IPS-20b (cell line): ENCODE measurements around the gene LPP.

Experiments
- H3K27ac ChIP-seq: one replicate; pipeline ENCODE4 v1.5.1; 2013; ENCODE audit warnings: low read length
- H3K27me3 ChIP-seq: 2 replicates; pipeline ENCODE4 v1.6.1; 2013; ENCODE audit warnings: mild to moderate bottlenecking, low read length, inconsistent platforms; ENCODE audit not compliant: insufficient read depth
- H3K36me3 ChIP-seq: 2 replicates; pipeline ENCODE4 v1.6.1; 2013; ENCODE audit warnings: low read depth, mild to moderate bottlenecking, inconsistent platforms, low read length, moderate library complexity; ENCODE audit not compliant: insufficient read depth
- H3K4me1 ChIP-seq: 2 replicates; pipeline ENCODE4 v1.6.1; 2013; ENCODE audit warnings: mild to moderate bottlenecking, control low read depth, inconsistent platforms, low read length, moderate library complexity; ENCODE audit not compliant: insufficient read depth
- H3K4me3 ChIP-seq: 2 replicates; pipeline ENCODE4 v1.5.1; 2013; ENCODE audit warnings: mild to moderate bottlenecking, low read length, inconsistent platforms
- H3K9ac ChIP-seq: 2 replicates; pipeline ENCODE4 v1.6.1; 2013; ENCODE audit warnings: low read depth, mild to moderate bottlenecking, inconsistent platforms, low read length, moderate library complexity
- H3K9me3 ChIP-seq: 2 replicates; pipeline ENCODE4 v1.6.1; 2013; ENCODE audit warnings: mild to moderate bottlenecking, low read depth, low read length, inconsistent platforms; ENCODE audit not compliant: insufficient read depth

Gene LPP

DNA sequence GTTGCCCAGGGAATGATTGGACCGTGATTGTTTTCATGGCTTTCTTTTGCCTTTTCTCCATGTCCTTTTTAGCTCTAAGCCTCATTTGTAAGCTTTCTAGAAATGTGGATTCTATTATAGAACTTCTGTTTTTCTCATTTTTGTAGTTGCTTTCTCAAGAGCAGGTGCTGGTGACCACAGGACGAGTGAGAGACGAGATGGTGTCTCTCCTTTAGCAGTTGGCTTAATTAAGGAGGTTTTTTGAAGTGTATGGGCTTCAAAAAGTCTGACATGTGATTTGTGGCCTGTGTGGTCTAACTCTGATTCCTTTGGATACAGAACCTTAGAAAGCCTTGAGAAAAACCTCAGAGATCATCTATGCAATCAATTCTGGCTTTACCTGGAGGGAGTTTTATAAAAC is 292.8 kb downstream of the LPP start:
- no peak overlapping the region for H3K27ac ChIP-seq
- no peaks in the 10 kb centered on the region for H3K36me3 ChIP-seq
- no peaks in the 10 kb centered on the region for H3K4me1 ChIP-seq
- H3K4me3 ChIP-seq, result no peak overlapping the region
- no peaks in the 10 kb centered on the region for H3K9me3 ChIP-seq
- H3K9ac ChIP-seq, result no peak overlapping the region
- no peaks in the 10 kb centered on the region for H3K27me3 ChIP-seq

DNA sequence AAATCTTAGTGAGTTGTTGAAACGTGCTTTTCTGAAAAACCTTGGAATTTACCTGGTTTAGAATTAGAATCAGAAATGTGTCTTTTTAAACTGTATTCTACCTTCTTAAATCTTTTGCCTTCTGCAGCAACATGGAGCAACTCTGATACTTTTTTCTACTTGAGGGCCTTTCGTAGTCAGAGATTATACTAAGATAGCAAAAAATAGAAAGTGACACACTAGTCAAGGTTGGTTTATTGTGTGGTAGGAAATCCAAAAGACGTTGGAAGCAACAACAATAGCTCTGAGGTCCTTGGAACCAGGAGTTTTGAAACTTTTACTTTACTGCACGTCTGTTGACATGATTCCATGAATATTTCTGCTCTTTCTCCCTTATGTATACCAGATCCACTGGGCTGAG is 294.9 kb downstream of the LPP start:
- no peaks in the 10 kb centered on the region for H3K27me3 ChIP-seq
- no peak overlapping the region for H3K27ac ChIP-seq
- no peak overlapping the region for H3K4me3 ChIP-seq
- H3K9ac ChIP-seq, result no peak overlapping the region
- no peaks in the 10 kb centered on the region for H3K9me3 ChIP-seq
- no peaks in the 10 kb centered on the region for H3K4me1 ChIP-seq
- H3K36me3 ChIP-seq, result no peaks in the 10 kb centered on the region

DNA sequence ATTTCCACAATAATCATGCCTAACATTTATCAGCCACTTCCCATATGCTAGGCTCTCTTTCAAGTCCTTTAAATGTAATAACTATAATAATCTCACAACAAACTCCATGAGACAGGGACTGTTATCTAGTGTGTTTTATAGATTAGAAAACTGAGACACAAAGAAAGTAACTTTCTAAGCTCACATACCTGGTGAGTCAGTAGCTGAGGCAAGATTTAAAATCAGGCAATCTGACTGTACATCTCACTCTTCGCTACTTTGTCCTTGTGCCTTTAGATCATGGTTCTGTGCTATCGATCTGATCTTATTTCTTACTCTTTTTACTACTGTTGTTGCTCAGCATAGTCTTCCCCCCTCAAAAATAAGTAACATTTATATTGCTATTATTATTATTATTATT is 295.5 kb downstream of the LPP start:
- Histone ChIP-seq H3K4me3 (no peak overlapping the region), H3K36me3 (no peaks in the 10 kb centered on the region), H3K27ac (no peak overlapping the region), H3K9me3 (no peaks in the 10 kb centered on the region), H3K9ac (no peak overlapping the region), H3K4me1 (no peaks in the 10 kb centered on the region), H3K27me3 (no peaks in the 10 kb centered on the region)

DNA sequence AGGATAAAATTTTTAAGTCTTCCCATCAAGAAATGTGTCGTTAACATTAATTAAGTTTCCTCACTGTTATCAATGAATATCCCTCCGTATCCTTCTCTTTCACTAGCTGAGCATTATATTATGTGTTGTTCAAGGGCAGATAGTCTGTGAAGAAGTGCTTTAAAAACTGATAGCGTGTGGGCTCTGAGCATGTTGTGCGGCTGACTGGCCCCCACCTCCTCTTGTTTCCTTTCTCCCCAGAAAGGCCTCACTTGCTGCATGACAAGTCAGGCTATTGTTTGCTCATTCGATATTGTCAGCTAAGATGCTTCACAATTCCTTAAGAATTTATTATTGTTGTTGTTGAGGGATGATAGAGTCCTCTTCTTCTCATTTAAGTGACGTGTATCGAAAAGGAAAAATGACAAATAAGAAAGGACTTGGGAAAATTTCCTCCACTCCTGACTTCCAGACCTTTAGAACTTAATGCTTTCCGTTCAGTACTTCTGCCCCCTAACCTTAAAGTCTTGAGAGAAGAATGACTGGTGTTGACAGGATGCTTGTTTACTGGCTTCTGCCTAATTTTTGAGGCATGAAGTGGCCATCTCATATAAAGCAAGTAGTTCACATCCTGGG is 298.3 kb downstream of the LPP start:
- Histone ChIP-seq H3K27ac (no peak overlapping the region), H3K36me3 (no peaks in the 10 kb centered on the region), H3K4me3 (no peak overlapping the region), H3K27me3 (no peaks in the 10 kb centered on the region), H3K9me3 (no peaks in the 10 kb centered on the region), H3K4me1 (no peaks in the 10 kb centered on the region), H3K9ac (no peak overlapping the region)

DNA sequence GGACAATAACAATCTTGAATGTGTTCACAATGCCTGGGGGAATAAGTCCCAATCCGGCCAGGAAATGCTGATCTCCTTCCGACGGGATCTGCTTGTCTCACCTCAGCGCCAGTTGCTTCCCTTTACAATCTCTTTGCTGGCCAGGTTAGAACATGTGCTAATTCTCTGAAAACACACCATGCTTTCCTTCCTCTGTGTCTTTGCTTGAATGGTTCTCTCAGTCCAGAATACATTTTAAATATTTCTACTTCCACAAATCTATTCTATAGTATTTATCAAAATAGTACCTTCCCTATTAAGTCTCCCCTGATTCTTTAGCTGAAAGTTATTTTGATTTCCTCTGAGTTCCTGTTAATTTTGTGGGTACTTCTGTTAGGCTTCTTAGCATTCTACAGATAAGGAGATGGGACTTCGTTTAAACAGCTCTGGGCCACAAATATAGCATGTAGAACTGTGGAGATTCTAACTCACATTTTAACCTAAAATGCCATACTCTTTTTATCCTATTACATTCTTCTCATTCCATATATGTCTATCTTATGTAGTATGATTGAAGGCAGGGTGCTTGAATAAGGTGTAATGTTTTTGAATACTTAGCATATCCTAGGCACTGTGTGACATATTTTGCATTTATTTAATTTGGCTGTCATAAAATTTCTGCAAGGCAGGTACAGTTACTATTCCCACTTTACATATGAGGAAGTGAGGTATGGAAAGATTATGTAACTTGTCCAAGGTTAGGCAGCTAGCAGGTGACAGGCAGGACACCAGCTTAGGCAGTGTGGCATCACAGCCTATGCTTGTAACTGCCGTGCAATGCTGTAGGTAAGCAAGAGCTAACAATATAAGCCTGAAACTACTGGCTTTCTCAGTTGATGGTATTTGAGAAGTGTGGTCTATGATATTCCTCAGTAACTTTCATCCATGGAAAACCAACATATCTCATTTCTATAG is 299.8 kb downstream of the LPP start:
- H3K4me1 ChIP-seq, result no peaks in the 10 kb centered on the region
- no peaks in the 10 kb centered on the region for H3K27me3 ChIP-seq
- no peak overlapping the region for H3K4me3 ChIP-seq
- H3K9ac ChIP-seq, result no peak overlapping the region
- H3K27ac ChIP-seq, result no peak overlapping the region
- H3K9me3 ChIP-seq, result no peaks in the 10 kb centered on the region
- no peaks in the 10 kb centered on the region for H3K36me3 ChIP-seq

- no peak overlapping the region for H3K9ac ChIP-seq
- no peaks in the 10 kb centered on the region for H3K36me3 ChIP-seq
- no peaks in the 10 kb centered on the region for H3K9me3 ChIP-seq
- H3K27me3 ChIP-seq, result no peaks in the 10 kb centered on the region
- H3K27ac ChIP-seq, result no peak overlapping the region
- no peaks in the 10 kb centered on the region for H3K4me1 ChIP-seq
- H3K4me3 ChIP-seq, result no peak overlapping the region
Observed at GRCh38 chr3:188455748-188456147, 301.8 kb downstream of the LPP start.

DNA sequence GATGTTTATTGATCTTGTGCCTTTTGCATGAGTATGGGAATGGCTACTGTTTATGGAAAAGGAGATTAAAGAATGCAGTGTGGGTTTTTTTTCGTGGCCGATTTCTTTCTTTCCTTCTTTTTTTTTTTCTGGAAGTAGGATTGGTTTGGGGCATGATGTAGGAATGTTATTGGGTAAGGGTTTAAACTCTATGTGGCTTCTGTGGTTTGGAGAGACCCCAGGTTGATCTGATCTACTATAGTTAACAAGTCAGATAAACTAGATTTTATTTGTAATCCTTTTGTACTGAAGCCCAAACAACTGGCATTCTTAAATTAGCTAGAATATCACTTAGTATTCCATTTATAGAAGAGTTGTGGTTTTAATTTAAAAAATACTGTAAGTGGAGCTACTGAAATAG is 304.8 kb downstream of the LPP start:
- H3K27me3 ChIP-seq, result no peaks in the 10 kb centered on the region
- no peak overlapping the region for H3K9ac ChIP-seq
- H3K4me3 ChIP-seq, result no peak overlapping the region
- no peaks in the 10 kb centered on the region for H3K4me1 ChIP-seq
- no peaks in the 10 kb centered on the region for H3K36me3 ChIP-seq
- H3K27ac ChIP-seq, result no peak overlapping the region
- no peaks in the 10 kb centered on the region for H3K9me3 ChIP-seq

DNA sequence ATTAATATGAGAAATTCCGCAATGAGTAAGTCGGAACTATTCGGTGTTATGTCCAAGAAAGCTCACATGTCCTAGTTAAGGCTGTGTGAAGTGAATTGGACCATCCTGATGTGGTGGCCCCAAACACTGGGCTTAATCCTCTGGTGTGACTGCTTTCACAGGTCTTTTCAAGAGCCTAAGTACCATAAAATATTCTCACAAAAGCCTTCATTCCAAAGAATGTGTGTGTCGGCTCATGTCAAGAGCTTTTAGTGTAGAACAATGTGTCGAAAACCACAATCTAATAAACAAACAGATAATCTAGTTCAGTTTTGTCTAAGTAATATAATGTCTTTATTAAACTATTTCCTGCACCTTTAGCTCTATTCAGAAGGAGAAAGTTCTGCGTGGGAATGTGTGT is 311.4 kb downstream of the LPP start:
- no peak overlapping the region for H3K27ac ChIP-seq
- H3K36me3 ChIP-seq, result no peaks in the 10 kb centered on the region
- no peaks in the 10 kb centered on the region for H3K27me3 ChIP-seq
- H3K4me1 ChIP-seq, result no peaks in the 10 kb centered on the region; the same call in 1 of the 2 replicates
- no peaks in the 10 kb centered on the region for H3K9me3 ChIP-seq
- H3K9ac ChIP-seq, result no peak overlapping the region
- no peak overlapping the region for H3K4me3 ChIP-seq

GRCh38 chr3:188468196-188468595 is 314.2 kb downstream of the LPP start:
- H3K27ac ChIP-seq, result no peak overlapping the region
- H3K4me3 ChIP-seq, result no peak overlapping the region

GRCh38 chr3:188468662-188469061 is 314.7 kb downstream of the LPP start:
- Histone ChIP-seq H3K9ac (no peak overlapping the region), H3K36me3 (no peaks in the 10 kb centered on the region), H3K9me3 (no peaks in the 10 kb centered on the region), H3K27me3 (no peaks in the 10 kb centered on the region), H3K27ac (no peak overlapping the region), H3K4me1 (no peaks in the 10 kb centered on the region; the same call in 1 of the 2 replicates), H3K4me3 (no peak overlapping the region)

More at GRCh38 chr3:188468196-188468595, 314.2 kb downstream of the LPP start:
- no peaks in the 10 kb centered on the region; the same call in 1 of the 2 replicates for H3K4me1 ChIP-seq
- no peaks in the 10 kb centered on the region for H3K9me3 ChIP-seq
- H3K9ac ChIP-seq, result no peak overlapping the region
- H3K27me3 ChIP-seq, result no peaks in the 10 kb centered on the region
- H3K36me3 ChIP-seq, result no peaks in the 10 kb centered on the region

GRCh38 chr3:188469228-188469885 is 315.4 kb downstream of the LPP start:
- no peaks in the 10 kb centered on the region for H3K9me3 ChIP-seq
- H3K4me3 ChIP-seq, result no peak overlapping the region
- no peak overlapping the region for H3K27ac ChIP-seq
- no peaks in the 10 kb centered on the region for H3K36me3 ChIP-seq
- no peaks in the 10 kb centered on the region for H3K27me3 ChIP-seq
- H3K9ac ChIP-seq, result no peak overlapping the region
- H3K4me1 ChIP-seq, result peaks cover 3% of the 10 kb centered on the region
